ENCODE measurements around the gene ZNF280C. TPM values are rescaled to one million over a fixed set of nuclear protein-coding genes. Genes with fewer than 3 reads are reported as not detected.

Gene ZNF280C
- total RNA-seq, 1 experiment from 2014 or later, result 6.6 TPM

DNA sequence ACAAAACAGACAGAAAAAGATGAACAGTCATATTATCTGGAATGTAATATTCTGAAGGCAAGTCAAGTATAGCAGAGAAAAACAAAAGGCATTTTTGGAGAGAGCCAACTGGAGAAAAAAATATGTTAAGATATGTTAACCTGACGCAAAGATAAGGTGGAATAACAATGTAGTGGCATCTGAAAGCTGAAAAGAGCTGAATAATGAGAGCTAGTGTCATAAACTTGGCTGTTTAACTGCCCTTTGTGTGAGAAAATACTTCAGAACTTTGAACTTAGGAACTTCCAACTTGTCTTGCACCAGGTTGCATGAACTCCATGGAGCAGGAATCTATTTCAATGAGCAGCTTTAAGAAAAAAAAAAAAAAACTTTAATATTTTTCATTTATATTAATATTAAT lies 64.1 kb downstream of the ZNF280C start:
- no peaks in the 10 kb centered on the region for H3K27me3 Mint-ChIP-seq (ENCODE audit: insufficient read depth, unreplicated experiment)
- intact Hi-C loops (cut with micrococcal nuclease), result no loop called here
- TF ChIP-seq, protein P1, sequence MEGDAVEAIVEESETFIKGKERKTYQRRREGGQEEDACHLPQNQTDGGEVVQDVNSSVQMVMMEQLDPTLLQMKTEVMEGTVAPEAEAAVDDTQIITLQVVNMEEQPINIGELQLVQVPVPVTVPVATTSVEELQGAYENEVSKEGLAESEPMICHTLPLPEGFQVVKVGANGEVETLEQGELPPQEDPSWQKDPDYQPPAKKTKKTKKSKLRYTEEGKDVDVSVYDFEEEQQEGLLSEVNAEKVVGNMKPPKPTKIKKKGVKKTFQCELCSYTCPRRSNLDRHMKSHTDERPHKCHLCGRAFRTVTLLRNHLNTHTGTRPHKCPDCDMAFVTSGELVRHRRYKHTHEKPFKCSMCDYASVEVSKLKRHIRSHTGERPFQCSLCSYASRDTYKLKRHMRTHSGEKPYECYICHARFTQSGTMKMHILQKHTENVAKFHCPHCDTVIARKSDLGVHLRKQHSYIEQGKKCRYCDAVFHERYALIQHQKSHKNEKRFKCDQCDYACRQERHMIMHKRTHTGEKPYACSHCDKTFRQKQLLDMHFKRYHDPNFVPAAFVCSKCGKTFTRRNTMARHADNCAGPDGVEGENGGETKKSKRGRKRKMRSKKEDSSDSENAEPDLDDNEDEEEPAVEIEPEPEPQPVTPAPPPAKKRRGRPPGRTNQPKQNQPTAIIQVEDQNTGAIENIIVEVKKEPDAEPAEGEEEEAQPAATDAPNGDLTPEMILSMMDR (IDR thresholded peaks at IDR 0.05; ENCODE audit: unreplicated experiment), result no peak

DNA sequence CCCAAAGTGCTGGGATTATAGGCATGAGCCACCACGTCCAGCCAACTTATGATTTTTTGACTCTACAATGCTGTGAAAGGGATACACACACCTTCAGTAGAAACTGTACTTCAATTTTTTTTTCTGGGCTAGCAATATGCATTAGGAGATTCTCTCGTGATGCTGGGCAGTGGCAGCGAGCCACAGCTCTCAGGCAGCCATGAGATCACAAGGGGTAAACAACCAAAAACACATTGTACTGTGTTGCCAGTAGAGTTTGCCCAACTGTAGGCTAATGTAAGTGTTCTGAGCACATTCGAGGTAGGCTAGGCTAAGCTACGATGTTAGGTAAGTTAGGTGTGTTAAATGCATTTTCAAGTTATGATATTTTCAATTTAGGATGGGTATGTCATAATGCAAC lies 71.2 kb downstream of the ZNF280C start:
- no peak for DNase-seq (ENCODE audit: unreplicated experiment)
- Mint-ChIP-seq H3K4me1 (ENCODE audit: insufficient read depth, unreplicated experiment) (no peaks in the 10 kb centered on the region), H3K36me3 (ENCODE audit: insufficient read depth, unreplicated experiment) (no peaks in the 10 kb centered on the region), H3K4me3 (ENCODE audit: unreplicated experiment) (no peak overlapping the region), H3K27me3 (ENCODE audit: insufficient read depth, unreplicated experiment) (peaks cover 13% of the 10 kb centered on the region), H3K9me3 (ENCODE audit: unreplicated experiment) (no peaks in the 10 kb centered on the region), H3K27ac (ENCODE audit: low read depth, unreplicated experiment) (no peak overlapping the region)
- ChIA-PET POLR2A (no interaction called here), CTCF (interaction anchor here (1.3 kb wide), 1 partner anchor 118 kb away, joined by 4 read pairs; no protein-coding TSS in a partner anchor)
- no TSS peak for BruUV-seq (replicated peaks)
- TF ChIP-seq, protein P1 (IDR thresholded peaks at IDR 0.05; ENCODE audit: unreplicated experiment), result no peak
- intact Hi-C loops (cut with micrococcal nuclease), result no loop called here

More for the DNA sequence above, 64.1 kb downstream of the ZNF280C start:
- POLR2A ChIA-PET, result no interaction called here
- Mint-ChIP-seq H3K27ac (ENCODE audit: low read depth, unreplicated experiment) (no peak overlapping the region), H3K9me3 (ENCODE audit: unreplicated experiment) (no peaks in the 10 kb centered on the region), H3K4me1 (ENCODE audit: insufficient read depth, unreplicated experiment) (no peaks in the 10 kb centered on the region), H3K4me3 (ENCODE audit: unreplicated experiment) (no peak overlapping the region), H3K36me3 (ENCODE audit: insufficient read depth, unreplicated experiment) (peaks cover 36% of the 10 kb centered on the region)
- no TSS peak for BruUV-seq (replicated peaks)
- CTCF ChIA-PET, result no interaction called here
- no peak for DNase-seq (ENCODE audit: unreplicated experiment)

DNA sequence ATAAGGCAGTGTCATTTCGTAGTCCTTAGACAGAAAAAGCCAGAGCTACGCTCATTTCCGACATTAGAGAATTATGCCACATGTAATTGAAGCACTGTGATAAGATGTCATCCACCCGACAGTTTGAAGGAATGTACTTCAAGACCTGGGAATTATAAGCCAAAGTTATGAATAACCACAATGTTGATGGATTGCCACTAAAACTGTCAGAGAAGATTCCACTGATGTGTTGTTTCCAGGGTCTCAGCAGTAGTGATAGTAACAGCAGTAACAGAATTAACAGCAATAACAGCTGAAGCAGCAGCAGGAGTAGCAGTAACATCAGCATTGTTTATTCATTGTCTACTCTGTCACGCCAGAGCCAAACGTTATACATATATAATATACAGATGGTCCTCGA lies 72.2 kb downstream of the ZNF280C start:
- intact Hi-C loops (cut with micrococcal nuclease), result no loop called here
- ChIA-PET CTCF (interaction anchor here (0.6 kb wide), 1 partner anchor 22 kb away, joined by 3 read pairs; no protein-coding TSS in a partner anchor), POLR2A (interaction anchor here (0.6 kb wide), 1 partner anchor 102 kb away, joined by 3 read pairs; no protein-coding TSS in a partner anchor)
- DNase-seq (ENCODE audit: unreplicated experiment), result no peak
- Mint-ChIP-seq H3K4me3 (ENCODE audit: unreplicated experiment) (no peak overlapping the region), H3K27ac (ENCODE audit: low read depth, unreplicated experiment) (no peak overlapping the region), H3K4me1 (ENCODE audit: insufficient read depth, unreplicated experiment) (no peaks in the 10 kb centered on the region), H3K9me3 (ENCODE audit: unreplicated experiment) (no peaks in the 10 kb centered on the region), H3K36me3 (ENCODE audit: insufficient read depth, unreplicated experiment) (no peaks in the 10 kb centered on the region), H3K27me3 (ENCODE audit: insufficient read depth, unreplicated experiment) (peaks cover 13% of the 10 kb centered on the region)
- BruUV-seq (replicated peaks), result no TSS peak
- TF ChIP-seq, protein P1 (IDR thresholded peaks at IDR 0.05; ENCODE audit: unreplicated experiment), result no peak

DNA sequence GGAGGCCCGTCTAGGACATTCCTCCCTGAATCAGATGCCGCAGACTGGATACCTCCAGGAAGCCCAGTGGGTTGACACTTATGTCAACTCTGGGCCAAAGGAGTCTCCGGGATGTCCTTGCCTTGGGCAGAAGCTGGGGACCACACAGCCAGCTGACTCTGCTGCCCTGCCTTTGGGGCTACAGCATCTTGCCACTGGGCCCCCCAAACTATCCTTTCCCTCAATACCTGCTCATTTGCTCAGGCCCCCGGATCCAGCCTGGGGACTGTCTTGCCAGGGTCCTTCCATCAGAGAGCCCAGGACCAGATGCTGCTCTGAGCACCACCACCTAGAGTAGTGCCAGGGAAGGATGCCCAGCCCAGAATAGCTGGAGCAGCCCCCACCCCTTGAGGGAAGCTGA lies 77.9 kb downstream of the ZNF280C start:
- intact Hi-C loops (cut with micrococcal nuclease), result loop anchor here (5.0 kb wide), 1 partner anchor 264 kb away; no protein-coding TSS in a partner anchor
- Mint-ChIP-seq H3K4me3 (ENCODE audit: unreplicated experiment) (no peak overlapping the region), H3K27ac (ENCODE audit: low read depth, unreplicated experiment) (no peak overlapping the region), H3K4me1 (ENCODE audit: insufficient read depth, unreplicated experiment) (no peaks in the 10 kb centered on the region), H3K9me3 (ENCODE audit: unreplicated experiment) (no peaks in the 10 kb centered on the region), H3K27me3 (ENCODE audit: insufficient read depth, unreplicated experiment) (peaks cover 37% of the 10 kb centered on the region), H3K36me3 (ENCODE audit: insufficient read depth, unreplicated experiment) (no peaks in the 10 kb centered on the region)
- no peak for DNase-seq (ENCODE audit: unreplicated experiment)
- CTCF ChIA-PET, result interaction anchor here (0.6 to 2.3 kb wide), 8 partner anchors 92 to 585 kb away, joined by 3 to 26 read pairs (median 4); no protein-coding TSS in a partner anchor
- TF ChIP-seq, protein P1 (IDR thresholded peaks at IDR 0.05; ENCODE audit: unreplicated experiment), result no peak
- POLR2A ChIA-PET, result interaction anchor here (0.7 kb wide), 1 partner anchor 111 kb away, joined by 4 read pairs; no protein-coding TSS in a partner anchor
- no TSS peak for BruUV-seq (replicated peaks)

Data from MCF 10A (cell line).